Measurements from ENCODE around the gene PDE11A.

Gene PDE11A

DNA sequence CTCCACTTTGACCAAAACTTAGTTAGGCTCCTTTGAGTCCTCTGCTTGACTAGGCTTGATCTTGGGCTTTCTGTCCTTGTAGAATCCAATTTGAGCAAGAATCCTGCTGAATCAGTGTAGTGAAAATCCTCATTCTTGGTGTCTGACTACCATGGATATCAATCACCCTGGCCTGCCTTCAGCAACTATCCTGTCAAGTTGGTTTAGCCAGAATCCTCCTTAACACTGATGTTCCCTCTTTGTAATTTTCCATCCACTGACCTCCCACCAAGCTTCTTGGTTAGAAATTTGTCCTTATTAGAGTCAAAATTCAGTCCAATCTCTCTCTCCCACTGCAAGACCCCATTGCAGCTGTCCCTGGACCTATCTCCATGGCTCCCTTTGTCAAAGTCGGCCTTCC is 39.2 kb upstream of the PDE11A start:
- no peak for TF ChIP-seq ZFX (IDR thresholded peaks at IDR 0.05; ENCODE audit: borderline replicate concordance)
- TF ChIP-seq, protein P1, sequence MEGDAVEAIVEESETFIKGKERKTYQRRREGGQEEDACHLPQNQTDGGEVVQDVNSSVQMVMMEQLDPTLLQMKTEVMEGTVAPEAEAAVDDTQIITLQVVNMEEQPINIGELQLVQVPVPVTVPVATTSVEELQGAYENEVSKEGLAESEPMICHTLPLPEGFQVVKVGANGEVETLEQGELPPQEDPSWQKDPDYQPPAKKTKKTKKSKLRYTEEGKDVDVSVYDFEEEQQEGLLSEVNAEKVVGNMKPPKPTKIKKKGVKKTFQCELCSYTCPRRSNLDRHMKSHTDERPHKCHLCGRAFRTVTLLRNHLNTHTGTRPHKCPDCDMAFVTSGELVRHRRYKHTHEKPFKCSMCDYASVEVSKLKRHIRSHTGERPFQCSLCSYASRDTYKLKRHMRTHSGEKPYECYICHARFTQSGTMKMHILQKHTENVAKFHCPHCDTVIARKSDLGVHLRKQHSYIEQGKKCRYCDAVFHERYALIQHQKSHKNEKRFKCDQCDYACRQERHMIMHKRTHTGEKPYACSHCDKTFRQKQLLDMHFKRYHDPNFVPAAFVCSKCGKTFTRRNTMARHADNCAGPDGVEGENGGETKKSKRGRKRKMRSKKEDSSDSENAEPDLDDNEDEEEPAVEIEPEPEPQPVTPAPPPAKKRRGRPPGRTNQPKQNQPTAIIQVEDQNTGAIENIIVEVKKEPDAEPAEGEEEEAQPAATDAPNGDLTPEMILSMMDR (IDR thresholded peaks at IDR 0.05) = no peak
- H3K27ac ChIP-seq = no peak overlapping the region; the same call in 1 of the 2 replicates

DNA sequence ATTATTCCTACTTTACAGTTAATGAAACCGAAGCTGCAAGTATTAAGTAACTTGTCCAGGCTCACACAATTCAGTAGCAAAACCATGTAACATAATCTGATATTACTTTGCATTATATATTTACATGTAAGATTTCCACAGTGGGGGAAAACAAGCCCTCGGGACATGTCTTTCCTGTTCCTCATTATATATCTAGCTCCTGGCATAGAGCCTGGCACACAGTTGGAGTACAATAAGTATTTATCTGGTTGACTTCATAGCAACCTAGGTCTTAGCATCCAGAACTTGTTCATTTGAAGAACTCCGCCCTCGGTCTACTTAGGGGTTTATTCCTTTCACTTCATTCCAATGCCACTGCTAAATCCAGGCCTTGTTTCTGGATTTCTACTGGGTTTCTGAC is 38.1 kb upstream of the PDE11A start:
- no peak overlapping the region for H3K27ac ChIP-seq
- TF ChIP-seq ZFX (IDR thresholded peaks at IDR 0.05; ENCODE audit: borderline replicate concordance) = no peak
- TF ChIP-seq, protein P1 (IDR thresholded peaks at IDR 0.05) = no peak

DNA sequence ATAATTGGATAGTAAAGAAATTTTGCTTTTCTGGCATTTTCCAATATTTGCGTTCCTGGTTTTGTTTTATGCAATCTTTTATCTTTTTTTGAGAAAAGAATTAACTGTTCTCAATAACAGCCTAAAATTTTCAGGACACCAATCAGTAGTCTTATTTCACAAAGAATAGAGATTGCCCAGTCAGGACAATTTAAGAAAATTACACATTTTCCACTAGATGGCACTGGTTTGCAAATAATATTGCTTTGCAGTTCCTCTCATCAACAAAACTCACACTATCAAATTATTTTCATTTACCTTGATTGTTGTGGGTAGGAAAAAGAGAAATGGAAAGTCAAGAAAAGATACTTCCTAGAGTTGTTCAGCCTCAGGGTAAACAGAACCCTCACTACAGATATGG is 37.2 kb upstream of the PDE11A start:
- H3K27ac ChIP-seq = no peak overlapping the region
- no peak for TF ChIP-seq ZFX (IDR thresholded peaks at IDR 0.05; ENCODE audit: borderline replicate concordance)
- TF ChIP-seq, protein P1 (IDR thresholded peaks at IDR 0.05) = peak; percentile 57

GRCh38 chr2:178108176-178108575 is 35.6 kb upstream of the PDE11A start:
- TF ChIP-seq ZFX (IDR thresholded peaks at IDR 0.05; ENCODE audit: borderline replicate concordance) = no peak
- TF ChIP-seq, protein P1 (IDR thresholded peaks at IDR 0.05) = no peak
- no peak overlapping the region for H3K27ac ChIP-seq

DNA sequence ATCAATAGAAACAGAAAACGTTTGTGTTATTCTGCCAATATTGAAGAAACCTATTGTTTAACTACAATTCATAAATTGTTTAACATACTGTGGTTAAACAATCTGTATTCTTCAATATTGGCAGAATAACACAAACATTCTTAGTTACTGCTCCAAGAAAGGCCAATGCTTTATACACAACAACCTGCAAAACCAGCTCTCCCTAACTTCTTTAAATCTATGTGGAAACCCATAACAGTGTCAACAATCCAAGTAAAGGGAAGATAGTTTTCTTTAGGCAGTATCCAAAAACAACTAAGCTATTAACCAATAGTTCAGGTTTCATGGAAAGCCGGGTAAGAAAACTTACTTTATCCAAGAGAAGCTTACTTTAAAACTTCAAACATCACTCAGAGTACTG is 33.5 kb upstream of the PDE11A start:
- H3K27ac ChIP-seq = no peak overlapping the region
- TF ChIP-seq, protein P1 (IDR thresholded peaks at IDR 0.05) = no peak
- TF ChIP-seq ZFX (IDR thresholded peaks at IDR 0.05; ENCODE audit: borderline replicate concordance) = no peak

DNA sequence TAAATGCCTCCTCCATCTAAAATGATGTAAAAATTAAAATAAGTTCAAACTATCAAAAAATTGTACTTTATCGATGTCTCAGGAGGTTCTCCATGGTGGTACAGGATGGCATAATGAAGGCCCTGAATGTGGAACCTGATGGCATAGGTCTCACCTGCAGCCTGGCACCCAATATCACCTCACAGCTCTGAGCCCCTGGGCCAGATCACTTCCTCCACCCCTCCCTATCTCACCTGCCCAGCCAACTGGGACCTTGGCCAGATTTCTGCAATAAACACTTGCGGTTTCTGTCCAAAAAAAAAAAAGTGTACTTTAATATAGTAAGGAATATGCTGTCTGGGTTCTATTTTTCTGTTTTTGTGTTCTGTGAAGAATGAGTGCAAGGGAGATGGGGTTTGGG is 33.0 kb upstream of the PDE11A start:
- no peak overlapping the region for H3K27ac ChIP-seq
- no peak for TF ChIP-seq ZFX (IDR thresholded peaks at IDR 0.05; ENCODE audit: borderline replicate concordance)
- TF ChIP-seq, protein P1 (IDR thresholded peaks at IDR 0.05) = no peak

DNA sequence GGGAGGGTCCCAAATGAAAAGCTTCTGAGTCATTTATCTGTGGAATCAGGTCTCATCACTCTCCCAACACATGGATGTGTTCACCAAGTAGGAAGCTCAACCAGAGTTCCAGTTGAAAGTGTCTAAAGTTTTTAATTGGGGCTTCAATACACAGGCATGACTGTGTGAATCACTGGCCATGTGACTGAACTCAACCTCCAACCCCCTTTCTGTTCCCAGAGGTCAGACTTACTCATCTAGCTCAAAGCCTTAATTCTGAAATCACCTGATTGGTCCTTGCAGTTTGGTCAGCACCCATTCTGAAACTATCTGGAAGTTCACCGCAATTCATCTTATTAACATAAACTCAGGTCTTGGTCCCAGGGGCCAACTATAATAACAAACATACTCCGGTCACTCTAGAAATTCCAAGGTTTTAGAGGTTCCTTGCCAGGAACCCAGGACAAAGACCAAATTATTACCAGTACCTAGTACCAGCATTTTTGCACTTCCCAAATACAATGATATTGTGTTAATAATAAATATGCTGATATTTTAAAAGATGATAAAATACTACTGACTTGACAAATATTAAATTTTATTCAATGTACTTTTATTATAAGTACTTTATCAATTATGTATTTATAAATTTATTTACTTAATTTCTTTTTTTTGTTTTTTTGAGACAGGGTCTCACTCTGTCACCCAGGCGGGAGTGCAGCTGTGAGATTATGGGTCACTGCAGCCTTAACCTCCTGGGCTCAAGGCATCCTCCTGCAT is 28.9 kb upstream of the PDE11A start:
- H3K27ac ChIP-seq = no peak overlapping the region
- TF ChIP-seq, protein P1 (IDR thresholded peaks at IDR 0.05) = no peak
- TF ChIP-seq ZFX (IDR thresholded peaks at IDR 0.05; ENCODE audit: borderline replicate concordance) = no peak
